HepG2 (cell line): ENCODE data around the gene PANX1. TPM values are rescaled to one million over a fixed set of nuclear protein-coding genes. Genes with fewer than 3 reads are reported as not detected.

Source experiments
- ATAC-seq: fragments of 200-7000 bp; cut with Tn5 transposase; 3 replicates; pipeline ENCODE4 v1.9.1; 2020; ENCODE audit warnings: mild to moderate bottlenecking, moderate library complexity
- BruUV-seq: library from RNA; stranded (reverse); fragments of 400-500 nt; replicated peaks from 2 replicates; lab custom pipeline; 2021; lab: Mats Ljungman, UMichigan
- CTCF ChIA-PET: fragments of 300-600 bp; formaldehyde crosslinking; extraction: SDS; loops from one replicate; lab custom pipeline; 2021; ENCODE audit warnings: low total read pairs, inconsistent platforms, low intra/inter-chr PET ratio; lab: Yijun Ruan, JAX
- POLR2A ChIA-PET: fragments of 350-600 bp; sonication (Branson Sonifier 250); formaldehyde crosslinking; loops from one replicate; lab custom pipeline; 2020; ENCODE audit warnings: antibody characterized with exemption, inconsistent platforms; lab: Yijun Ruan, JAX
- DNase-seq: peaks from one replicate; pipeline ENCODE4 v3.0.0-alpha.2; 2015; ENCODE audit warnings: low spot score
- FAIRE-seq: peaks from 3 replicates; lab custom pipeline; 2011; peaks lifted over from hg19 to GRCh38; lab: Jason Lieb, UNC
- H2AFZ ChIP-seq: one replicate; pipeline ENCODE4 v1.6.1; 2011; ENCODE audit warnings: low read length, inconsistent platforms
- H3K27ac ChIP-seq: fragments of 300-600 bp; 3 replicates; pipeline ENCODE4 v1.8.0; 2011; ENCODE audit warnings: mixed run types, mild to moderate bottlenecking, mixed read lengths, low read length, inconsistent platforms; ENCODE audit not compliant: insufficient read depth; ENCODE audit errors: extremely low read length
- H3K27me3 ChIP-seq, 2 experiments: fragments of 200-600 bp in 1 of 2; 2 replicates in 1 of 2; 3 replicates in 1 of 2; pipeline versions ENCODE4 v1.6.0 to v1.8.0; 2011; ENCODE audit warnings: low read length in 2 of 2, mild to moderate bottlenecking in 2 of 2, moderate library complexity in 2 of 2, inconsistent platforms in 1 of 2; ENCODE audit not compliant: insufficient read depth in 2 of 2, control insufficient read depth in 1 of 2
- H3K36me3 ChIP-seq, 2 experiments: fragments of 200-600 bp in 1 of 2; replicated peaks in 1 of 2; 2 replicates in 1 of 2; 3 replicates in 1 of 2; pipeline versions ENCODE4 v1.5.1 to v1.8.0; 2011; ENCODE audit warnings: low read length in 2 of 2, inconsistent platforms in 1 of 2; ENCODE audit not compliant: insufficient read depth in 2 of 2, control insufficient read depth in 1 of 2
- H3K4me1 ChIP-seq: 2 replicates; pipeline ENCODE4 v1.5.1; 2012; ENCODE audit warnings: low read length, inconsistent platforms; ENCODE audit not compliant: insufficient read depth
- H3K4me2 ChIP-seq: 2 replicates; pipeline ENCODE4 v1.6.0; 2011; ENCODE audit warnings: low read depth, low read length, inconsistent platforms
- H3K4me3 ChIP-seq, 3 experiments: fragments of 200-600 bp in 1 of 3; sonication (generic), shearing (Covaris generic) in 1 of 3; replicated peaks in 1 of 3; 2 replicates each; pipeline ENCODE4 v1.5.1; 2011 to 2016; ENCODE audit warnings: low read length in 3 of 3, inconsistent platforms in 2 of 3, low read depth in 2 of 3, mild to moderate bottlenecking in 2 of 3, control low read depth in 1 of 3, mixed read lengths in 1 of 3; ENCODE audit not compliant: insufficient read depth in 1 of 3
- H3K79me2 ChIP-seq: one replicate; pipeline ENCODE4 v1.6.1; 2011; ENCODE audit warnings: low read length, inconsistent platforms; ENCODE audit not compliant: insufficient read depth
- H3K9ac ChIP-seq: 2 replicates; pipeline ENCODE4 v1.6.0; 2011; ENCODE audit warnings: mild to moderate bottlenecking, low read depth, low read length, inconsistent platforms; ENCODE audit not compliant: insufficient read depth
- H3K9me3 ChIP-seq: 2 replicates; pipeline ENCODE4 v1.5.1; 2012; ENCODE audit warnings: mild to moderate bottlenecking, low read length
- H4K20me1 ChIP-seq: 2 replicates; pipeline ENCODE4 v1.6.0; 2011; ENCODE audit warnings: inconsistent platforms, mild to moderate bottlenecking, low read length, moderate library complexity; ENCODE audit not compliant: insufficient read depth
- ARHGAP35 ChIP-seq: sonication (generic); formaldehyde crosslinking; IDR thresholded peaks from 2 replicates; pipeline ENCODE4 v1.9.0; 2022; ENCODE audit warnings: mild to moderate bottlenecking, inconsistent platforms, moderate library complexity, missing genetic modification reagents, borderline replicate concordance
- ARID2 ChIP-seq: sonication (generic); formaldehyde crosslinking; IDR thresholded peaks from 2 replicates; pipeline ENCODE4 v1.8.1; 2022; ENCODE audit warnings: mild to moderate bottlenecking, missing genetic modification reagents, borderline replicate concordance
- REPIN1 ChIP-seq: sonication (generic); formaldehyde crosslinking; IDR thresholded peaks from 2 replicates; pipeline ENCODE4 v1.8.0; 2022; ENCODE audit warnings: missing genetic modification reagents, low read depth, mild to moderate bottlenecking, borderline replicate concordance
- SMYD3 ChIP-seq: sonication (generic); formaldehyde crosslinking; IDR thresholded peaks from 2 replicates; pipeline ENCODE4 v1.8.1; 2023; ENCODE audit warnings: mild to moderate bottlenecking, missing genetic modification reagents
- ZNF430 ChIP-seq: sonication (generic); formaldehyde crosslinking; IDR thresholded peaks from 2 replicates; pipeline ENCODE4 v1.9.0; 2021; ENCODE audit warnings: mild to moderate bottlenecking, missing genetic modification reagents
- ZNF580 ChIP-seq: IDR thresholded peaks from 2 replicates; pipeline ENCODE4 v1.6.1; 2016; ENCODE audit warnings: low read depth, borderline replicate concordance
- ZNF687 ChIP-seq: sonication (generic); formaldehyde crosslinking; IDR thresholded peaks from 2 replicates; pipeline ENCODE4 v1.5.1; 2020; ENCODE audit warnings: mild to moderate bottlenecking, missing genetic modification reagents, moderate library complexity
- WGBS: methylation state at CpG from one replicate; pipeline ENCODE4 v1.1.6; 2017; ENCODE audit warnings: low lambda C conversion rate; 5-methylcytosine and 5-hydroxymethylcytosine counted together
- in situ Hi-C: cut with HindIII; loops from 2 replicates; pipeline ENCODE4 v1.10.0; 2017; ENCODE audit warnings: low pct_unique_long_range_greater_than_20kb; ENCODE audit not compliant: extremely low pct_ligation_motif_present
- intact Hi-C: fragments of 100-400 bp; cut with micrococcal nuclease; formaldehyde crosslinking; loops from one replicate; pipeline ENCODE4 v1.10.0; 2022; ENCODE audit not compliant: unreplicated experiment
- polyA plus RNA-seq, 8 experiments: library from polyadenylated mRNA; depleted of rRNA in 3 of 8; stranded (reverse) in 7 of 8; unstranded in 1 of 8; fragments of >200 nt; fragmentation: Illumina TruSeq in 4 of 8; extraction: Trizol in 4 of 8; gene quantifications; 2 replicates each; pipeline versions ENCODE4 v1.2.1 to v1.2.3, GENCODE V29; 2011 to 2016; ENCODE audit warnings: low read depth in 4 of 8, missing spikeins in 1 of 8, mixed read lengths in 1 of 8; ENCODE audit not compliant: insufficient read depth in 1 of 8
- total RNA-seq, 5 experiments: library from RNA; depleted of rRNA; stranded (reverse); fragments of >200 nt; fragmentation: Illumina TruSeq; extraction: Trizol; gene quantifications; 2 replicates each; pipeline ENCODE4 v1.2.3, GENCODE V29; 2016; ENCODE audit warnings: low read depth in 1 of 5
- TF ChIP-seq, protein P1 (sequence below): sonication (generic); formaldehyde crosslinking; IDR thresholded peaks from 2 replicates; pipeline ENCODE4 v1.4.0; 2020; ENCODE audit warnings: mild to moderate bottlenecking, missing genetic modification reagents

PANX1 gene
- total and polyA plus RNA-seq, 2 of the 13 experiments (the other 11 are each of a cell fraction or from before 2014, with no cell fraction given): 8.3 to 24.8 TPM

DNA sequence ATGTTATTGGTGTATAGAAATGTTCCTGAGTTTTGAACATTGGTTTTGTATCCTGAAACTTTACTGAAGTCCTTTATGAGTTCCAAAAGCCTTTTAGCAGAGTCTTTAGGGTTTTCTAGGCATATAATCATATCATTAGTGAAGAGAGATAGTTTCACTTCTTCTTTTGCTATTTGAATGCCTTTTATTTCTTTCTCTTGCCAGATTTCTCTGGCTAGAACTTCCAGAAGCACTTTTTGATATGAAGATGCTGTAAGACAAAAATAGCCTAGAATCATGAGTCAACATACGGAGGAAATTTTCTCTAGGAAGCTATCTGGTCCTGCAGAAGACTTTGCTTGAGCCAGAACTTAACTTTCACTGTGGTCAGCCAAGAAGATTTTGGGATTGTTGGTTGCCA is 89.1 kb downstream of the PANX1 start:
- BruUV-seq: no TSS peak
- no peaks in the 10 kb centered on the region for H3K27me3 ChIP-seq
- H3K9me3 ChIP-seq: peaks cover 19% of the 10 kb centered on the region; the same call in 1 of the 2 replicates
- ATAC-seq (no peak), FAIRE-seq (no peak), DNase-seq (no peak)
- intact Hi-C loops (no loop called here), in situ Hi-C loops (no loop called here)
- 0% methylated on average over 1 of the region's 1 CpG for WGBS
- TF ChIP-seq ZNF580 (CRISPR knock-in tag) (no peak), ARID2 (CRISPR knock-in tag) (no peak), ZNF430 (CRISPR knock-in tag) (no peak), ZNF687 (CRISPR knock-in tag) (no peak), SMYD3 (CRISPR knock-in tag) (no peak), REPIN1 (CRISPR knock-in tag) (no peak), ARHGAP35 (CRISPR knock-in tag) (no peak)
- TF ChIP-seq, protein P1, sequence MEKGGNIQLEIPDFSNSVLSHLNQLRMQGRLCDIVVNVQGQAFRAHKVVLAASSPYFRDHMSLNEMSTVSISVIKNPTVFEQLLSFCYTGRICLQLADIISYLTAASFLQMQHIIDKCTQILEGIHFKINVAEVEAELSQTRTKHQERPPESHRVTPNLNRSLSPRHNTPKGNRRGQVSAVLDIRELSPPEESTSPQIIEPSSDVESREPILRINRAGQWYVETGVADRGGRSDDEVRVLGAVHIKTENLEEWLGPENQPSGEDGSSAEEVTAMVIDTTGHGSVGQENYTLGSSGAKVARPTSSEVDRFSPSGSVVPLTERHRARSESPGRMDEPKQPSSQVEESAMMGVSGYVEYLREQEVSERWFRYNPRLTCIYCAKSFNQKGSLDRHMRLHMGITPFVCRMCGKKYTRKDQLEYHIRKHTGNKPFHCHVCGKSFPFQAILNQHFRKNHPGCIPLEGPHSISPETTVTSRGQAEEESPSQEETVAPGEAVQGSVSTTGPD (CRISPR knock-in tag): no peak
- H3K4me1 ChIP-seq: no peaks in the 10 kb centered on the region
- no peaks in the 10 kb centered on the region for H3K79me2 ChIP-seq
- H4K20me1 ChIP-seq: no peaks in the 10 kb centered on the region
- no peak overlapping the region for H2AFZ ChIP-seq
- ChIA-PET CTCF (no interaction called here), POLR2A (no interaction called here)
- no peak overlapping the region for H3K4me3 ChIP-seq
- H3K4me2 ChIP-seq: no peak overlapping the region
- H3K36me3 ChIP-seq: no peaks in the 10 kb centered on the region
- no peak overlapping the region for H3K9ac ChIP-seq
- no peak overlapping the region for H3K27ac ChIP-seq
